Gastrocnemius medialis (tissue), 4 donors: ENCODE data around the gene MED26.

ENCODE experiments used
- POLR2A ChIP-seq, 2 donors: fragments of 450-650 bp; IDR thresholded peaks; one replicate each; pipeline ENCODE4 v1.6.1; 2017; ENCODE audit warnings: antibody characterized with exemption in 2 of 2, mild to moderate bottlenecking in 2 of 2, moderate library complexity in 2 of 2
- TF ChIP-seq, protein P1 (sequence below), 5 experiments: fragments of 450-650 bp in 3 of 5; fragments of 200-600 bp in 2 of 5; sonication (generic) in 2 of 5; IDR thresholded peaks in 4 of 5; conservative IDR thresholded peaks in 1 of 5; 1 replicate in 4 of 5; 2 replicates in 1 of 5; pipeline ENCODE4 v1.5.1; 2016 to 2019; ENCODE audit warnings: antibody characterized with exemption in 5 of 5, mild to moderate bottlenecking in 3 of 5, moderate library complexity in 3 of 5

DNA sequence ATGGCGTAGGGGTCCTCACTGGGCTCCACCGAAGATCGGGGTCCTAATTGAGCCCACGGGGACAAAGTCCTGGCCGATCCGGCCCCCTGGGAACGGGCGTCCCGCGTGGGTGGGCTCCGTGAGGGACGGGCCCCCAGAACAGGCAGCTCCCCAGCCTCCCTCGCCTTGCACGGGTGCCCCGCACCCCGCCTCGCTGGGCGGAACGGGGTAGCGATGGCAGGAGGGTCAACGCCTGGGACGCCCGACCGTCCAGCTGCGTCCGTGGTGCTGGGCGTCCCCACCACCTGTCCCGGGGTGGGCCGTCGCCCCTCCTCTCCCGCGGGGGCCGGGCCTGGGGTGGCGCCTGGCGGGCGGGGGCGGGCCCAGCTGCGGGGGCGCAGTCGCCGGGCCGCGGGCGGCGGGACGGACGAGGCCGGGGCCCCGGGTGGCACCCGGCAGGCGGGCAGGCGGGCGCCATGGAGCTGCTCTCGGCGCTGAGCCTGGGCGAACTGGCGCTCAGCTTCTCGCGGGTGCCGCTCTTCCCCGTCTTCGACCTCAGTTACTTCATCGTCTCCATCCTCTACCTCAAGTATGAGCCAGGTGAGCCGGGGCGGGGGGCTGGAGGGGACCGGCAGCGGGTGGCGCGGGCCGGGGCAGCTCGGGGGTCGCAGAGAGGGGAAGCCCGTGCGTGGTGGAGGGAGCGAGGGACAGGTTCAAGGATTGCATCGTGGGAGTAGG, 32.9 kb upstream of the MED26 start, which contains the start of gene TMEM38A:
- TF ChIP-seq, protein P1, sequence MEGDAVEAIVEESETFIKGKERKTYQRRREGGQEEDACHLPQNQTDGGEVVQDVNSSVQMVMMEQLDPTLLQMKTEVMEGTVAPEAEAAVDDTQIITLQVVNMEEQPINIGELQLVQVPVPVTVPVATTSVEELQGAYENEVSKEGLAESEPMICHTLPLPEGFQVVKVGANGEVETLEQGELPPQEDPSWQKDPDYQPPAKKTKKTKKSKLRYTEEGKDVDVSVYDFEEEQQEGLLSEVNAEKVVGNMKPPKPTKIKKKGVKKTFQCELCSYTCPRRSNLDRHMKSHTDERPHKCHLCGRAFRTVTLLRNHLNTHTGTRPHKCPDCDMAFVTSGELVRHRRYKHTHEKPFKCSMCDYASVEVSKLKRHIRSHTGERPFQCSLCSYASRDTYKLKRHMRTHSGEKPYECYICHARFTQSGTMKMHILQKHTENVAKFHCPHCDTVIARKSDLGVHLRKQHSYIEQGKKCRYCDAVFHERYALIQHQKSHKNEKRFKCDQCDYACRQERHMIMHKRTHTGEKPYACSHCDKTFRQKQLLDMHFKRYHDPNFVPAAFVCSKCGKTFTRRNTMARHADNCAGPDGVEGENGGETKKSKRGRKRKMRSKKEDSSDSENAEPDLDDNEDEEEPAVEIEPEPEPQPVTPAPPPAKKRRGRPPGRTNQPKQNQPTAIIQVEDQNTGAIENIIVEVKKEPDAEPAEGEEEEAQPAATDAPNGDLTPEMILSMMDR (IDR thresholded peaks at IDR 0.05 in 4 of 5, conservative IDR thresholded peaks at IDR 0.05 in 1 of 5), result no peak
- TF ChIP-seq POLR2A (IDR thresholded peaks at IDR 0.05), result peak; percentile 91 to 93
